Epithelial cell of esophagus (primary cell): ENCODE data around the gene SLC39A11.
"Not testable (repeated sequence)": the region's sequence is repeated elsewhere in the genome, so short reads cannot be mapped to it uniquely, and the experiment has no call there.

Experiments used
- DNase-seq: peaks from one replicate; pipeline ENCODE4 v3.0.0; 2010; ENCODE audit warnings: low read depth
- H3K4me3 ChIP-seq: 2 replicates; pipeline ENCODE4 v1.5.1; 2011; ENCODE audit warnings: mild to moderate bottlenecking, low read length, control low read depth
- CTCF ChIP-seq: IDR thresholded peaks from 2 replicates; pipeline ENCODE4 v1.5.1; 2011; ENCODE audit warnings: low read depth, mild to moderate bottlenecking, low read length, control low read depth, inconsistent platforms; ENCODE audit not compliant: insufficient read depth; ENCODE audit errors: missing control alignments

SLC39A11 gene

GRCh38 chr17:73000832-73001231, 91.7 kb downstream of the SLC39A11 start:
- no peak for TF ChIP-seq CTCF

GRCh38 chr17:72999474-72999873, 93.0 kb downstream of the SLC39A11 start:
- not testable (repeated sequence) for DNase-seq, H3K4me3 ChIP-seq

More at GRCh38 chr17:73000832-73001231, 91.7 kb downstream of the SLC39A11 start:
- no peak overlapping the region for H3K4me3 ChIP-seq
- DNase-seq = no peak

GRCh38 chr17:72998343-72998742, 94.1 kb downstream of the SLC39A11 start:
- no peak for DNase-seq
- no peak for TF ChIP-seq CTCF
- H3K4me3 ChIP-seq = no peak overlapping the region

GRCh38 chr17:72997559-72997958, 94.9 kb downstream of the SLC39A11 start:
- no peak for TF ChIP-seq CTCF
- no peak overlapping the region for H3K4me3 ChIP-seq
- DNase-seq = no peak

- no peak for DNase-seq
- TF ChIP-seq CTCF = no peak
- no peak overlapping the region for H3K4me3 ChIP-seq
Measured at GRCh38 chr17:72996791-72997190, 95.7 kb downstream of the SLC39A11 start.

DNA sequence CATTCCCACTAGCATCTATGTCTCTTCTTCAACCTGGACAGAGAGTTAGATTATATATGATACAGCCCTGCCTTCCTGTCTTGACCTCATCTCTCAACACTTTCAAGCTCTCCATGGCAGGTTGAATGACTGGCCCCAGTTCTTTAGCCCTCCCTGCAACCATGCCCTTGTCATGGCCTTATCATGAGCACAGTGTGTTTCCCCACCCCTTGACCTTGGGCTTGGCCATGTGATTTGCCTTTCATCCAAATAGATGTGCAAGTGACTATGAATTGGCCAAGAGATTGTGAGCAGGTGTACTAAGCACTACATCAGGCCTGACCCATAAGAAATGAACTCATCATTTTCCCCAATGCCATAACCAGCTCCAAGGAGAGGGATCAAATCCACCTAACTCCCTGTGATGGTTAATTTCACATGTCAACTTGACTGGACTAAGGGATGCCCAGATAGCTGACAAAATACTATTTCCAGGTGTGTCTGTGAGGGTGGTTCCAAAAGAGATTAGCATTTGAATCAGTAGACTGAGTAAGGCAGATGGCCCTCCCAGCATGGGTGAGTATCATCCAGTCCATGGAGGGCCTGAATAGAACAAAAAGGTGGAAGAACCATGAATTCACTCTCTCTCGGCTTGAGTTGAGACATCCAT, 97.4 kb downstream of the SLC39A11 start:
- no peak for TF ChIP-seq CTCF
- no peak for DNase-seq
- no peak overlapping the region for H3K4me3 ChIP-seq

DNA sequence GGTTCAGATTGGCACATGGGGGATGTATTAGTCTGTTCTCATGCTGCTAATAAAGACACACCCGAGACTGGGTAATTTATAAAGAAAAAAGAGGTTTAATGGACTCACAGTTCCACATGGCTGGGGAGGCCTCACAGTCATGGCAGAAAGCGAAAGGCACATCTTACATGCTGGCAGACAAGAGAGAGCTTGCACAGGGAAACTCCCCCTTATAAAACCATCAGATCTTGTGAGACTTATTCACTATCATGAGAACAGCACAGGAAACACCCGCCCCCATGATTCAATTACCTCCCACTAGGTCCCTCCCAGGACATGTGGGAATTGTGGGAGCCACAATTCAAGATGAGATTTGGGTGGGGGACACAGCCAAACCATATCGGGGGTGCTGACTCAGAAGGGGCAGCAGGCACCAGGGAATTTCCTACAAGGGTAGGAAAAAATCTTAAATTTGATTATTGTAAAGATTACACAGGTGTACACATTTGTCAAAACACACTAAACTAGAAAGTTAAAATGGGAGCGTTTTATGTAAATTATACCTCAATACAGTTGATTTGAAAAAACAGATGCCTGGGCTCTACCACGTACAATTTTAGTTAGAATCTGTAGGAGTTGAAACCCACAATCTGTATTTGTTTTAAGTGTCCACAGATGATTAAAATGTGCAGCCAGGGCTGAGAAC, 99.6 kb downstream of the SLC39A11 start:
- H3K4me3 ChIP-seq = not testable (repeated sequence)
- peak; percentile 20 for DNase-seq

DNA sequence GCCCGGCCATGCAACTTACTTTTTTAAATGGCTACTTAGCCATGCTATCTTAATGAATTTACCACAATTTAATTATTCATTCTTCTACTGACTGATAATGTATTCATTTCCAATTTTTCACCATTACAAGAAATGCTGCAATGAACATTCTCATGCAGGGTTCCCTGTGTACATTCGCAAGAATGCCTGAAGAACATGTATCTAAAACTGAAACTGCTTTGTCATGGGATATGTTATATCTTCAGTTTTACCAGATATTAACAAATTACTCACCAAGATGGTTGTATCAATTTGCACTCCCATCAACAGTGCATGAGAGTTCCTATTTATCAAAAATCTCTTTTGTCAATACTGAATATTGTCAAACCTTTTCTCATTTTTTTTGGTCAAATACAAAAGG, 100.8 kb downstream of the SLC39A11 start:
- no peak overlapping the region for H3K4me3 ChIP-seq
- no peak for TF ChIP-seq CTCF
- no peak for DNase-seq
